Cerebellar nuclear complex (tissue), 1 donor: Measurements from ENCODE around the gene GAL3ST3.

Experiments used
- DNase-seq, 2 experiments: peaks; one replicate each; lab custom pipeline; 2025; lab: John Stamatoyannopoulos, UW

Gene GAL3ST3

GRCh38 chr11:66069715-66070603 lies 21.0 kb upstream of the GAL3ST3 start, which contains the start of gene PACS1:
PACS1 (plus strand) TSS chr11:66070272; CDS start chr11:66070487, 215 bp downstream.
- no peak for DNase-seq

- DNase-seq: no peak
Measured at GRCh38 chr11:66068923-66069714, 20.2 kb upstream of the GAL3ST3 start.

- DNase-seq: peak in 1 of 2 experiments; percentile 44
Measured at GRCh38 chr11:66068154-66068821, 19.3 kb upstream of the GAL3ST3 start.

DNA sequence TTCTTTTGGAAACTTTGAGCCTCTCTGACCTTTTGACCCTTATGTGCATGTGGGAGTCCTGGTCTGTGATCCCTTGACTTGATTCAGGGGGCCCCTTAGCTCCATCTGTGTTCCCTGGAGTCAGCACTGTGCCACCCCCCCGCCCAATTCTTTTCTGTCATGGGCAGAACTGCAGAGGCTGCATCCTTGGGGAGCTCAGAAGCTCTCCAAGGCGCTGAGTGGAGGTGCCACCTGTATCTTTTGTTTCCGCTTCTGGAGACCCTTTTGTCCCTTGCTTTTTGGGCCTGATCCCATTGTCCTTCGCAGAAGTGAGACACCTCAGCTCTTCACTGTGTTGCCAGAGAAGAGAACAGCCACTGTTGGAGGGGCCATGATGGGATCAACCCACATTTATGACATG lies 18.7 kb upstream of the GAL3ST3 start:
- DNase-seq: no peak

DNA sequence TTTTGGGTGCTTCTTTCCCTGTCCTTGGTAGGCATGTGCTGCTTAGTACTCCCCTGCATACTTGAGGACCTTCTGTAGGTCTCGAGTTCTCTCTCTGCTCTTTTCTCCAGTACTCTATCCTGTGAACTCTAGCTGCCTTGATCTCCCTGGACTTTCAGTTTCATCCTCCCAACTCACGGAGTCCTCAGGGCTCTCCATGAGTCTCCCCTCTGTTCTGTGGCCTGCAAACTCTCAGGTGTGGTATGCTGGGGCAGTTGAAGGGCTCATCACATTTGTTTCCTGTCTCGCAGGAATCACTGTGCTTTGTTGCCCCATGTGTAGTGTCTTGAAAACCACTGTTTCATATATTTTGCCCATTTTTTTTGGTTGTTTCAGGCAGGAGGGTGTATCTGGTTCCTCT lies 17.8 kb upstream of the GAL3ST3 start:
- no peak for DNase-seq

- no peak for DNase-seq
Measured at GRCh38 chr11:66064571-66064970, 15.6 kb upstream of the GAL3ST3 start.

DNA sequence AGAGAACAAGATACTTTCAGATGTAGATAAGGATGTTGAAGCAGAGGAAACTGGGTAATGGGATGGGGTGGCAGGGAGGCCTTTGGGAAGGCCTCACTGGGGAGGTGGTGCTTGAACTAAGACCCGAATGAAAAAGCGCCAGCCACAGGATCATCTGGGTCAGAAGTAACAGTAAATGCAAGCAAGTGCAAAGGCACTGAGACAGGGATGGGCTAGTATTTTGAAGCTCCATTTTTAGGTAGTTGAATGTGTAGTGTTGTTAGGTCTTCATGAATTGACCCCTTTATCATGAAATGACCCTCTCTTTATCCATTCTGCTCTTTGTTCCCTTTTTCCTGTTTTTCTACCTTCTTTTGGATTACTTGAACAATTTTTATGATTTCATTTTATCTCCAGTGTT lies 14.9 kb upstream of the GAL3ST3 start:
- DNase-seq: no peak

GRCh38 chr11:66062408-66062807 lies 13.4 kb upstream of the GAL3ST3 start:
- no peak for DNase-seq

DNA sequence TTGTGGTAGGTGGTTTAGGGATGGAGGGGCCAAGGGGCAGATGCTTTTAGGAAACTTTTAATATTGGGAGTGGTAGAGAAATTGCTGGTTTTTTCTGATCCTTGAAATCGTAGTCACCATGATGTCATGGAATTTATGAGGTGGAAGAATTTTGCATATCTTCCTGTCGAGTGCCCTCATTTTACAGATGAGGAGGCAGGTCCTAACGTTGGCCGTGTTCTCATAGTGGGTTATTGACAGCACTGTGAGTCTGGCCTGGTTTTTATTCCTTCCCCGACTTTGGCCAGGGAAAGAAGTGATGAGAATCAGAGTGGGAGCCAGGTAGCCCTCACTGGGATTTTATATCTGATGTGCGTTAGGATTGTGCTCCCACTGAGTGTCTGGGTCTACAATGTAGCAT lies 12.3 kb upstream of the GAL3ST3 start:
- DNase-seq: no peak

GRCh38 chr11:66059966-66060680 lies 11.2 kb upstream of the GAL3ST3 start:
- DNase-seq: no peak

DNA sequence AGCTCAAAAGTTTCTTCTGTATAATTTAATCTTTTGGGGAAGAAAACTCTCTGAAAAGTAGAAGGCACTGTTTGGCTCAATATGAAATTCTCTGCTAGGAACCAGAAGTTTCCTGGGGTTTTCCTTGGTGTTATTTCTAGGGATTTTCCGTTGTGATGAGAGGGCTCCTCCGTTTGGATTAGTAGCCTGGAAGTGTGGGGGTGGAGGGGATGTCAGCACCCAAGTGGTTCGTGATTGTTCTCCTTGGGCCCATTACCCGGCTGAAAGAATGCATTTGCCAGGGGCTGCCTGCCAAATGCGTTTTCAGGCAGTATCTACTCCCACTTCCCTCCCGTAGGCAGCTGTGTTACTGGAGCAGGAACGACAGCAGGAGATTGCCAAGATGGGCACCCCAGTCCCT lies 7.5 kb upstream of the GAL3ST3 start:
- no peak for DNase-seq

GRCh38 chr11:66055021-66055420 lies 6.1 kb upstream of the GAL3ST3 start:
- DNase-seq: no peak

DNA sequence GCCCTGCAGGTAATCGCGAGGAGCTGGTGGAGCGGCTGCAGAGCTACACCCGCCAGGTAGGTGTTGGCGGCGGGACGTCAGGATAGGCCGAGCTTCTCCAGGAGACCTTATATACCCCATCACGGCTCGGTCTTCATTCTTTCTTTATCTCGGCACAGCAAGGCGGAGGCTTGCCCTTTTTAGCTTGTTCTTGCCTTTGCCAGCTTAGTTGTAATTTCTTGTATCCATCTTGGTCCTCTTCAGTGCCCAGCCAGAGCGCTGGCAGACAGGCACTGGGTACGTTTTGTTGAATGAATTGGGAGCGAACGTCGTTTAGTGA lies 3.7 kb upstream of the GAL3ST3 start:
- DNase-seq: no peak

- DNase-seq: peak; percentile 87 to 98
Measured at GRCh38 chr11:66051766-66052663, 3.1 kb upstream of the GAL3ST3 start, which contains the start of gene SF3B2. SF3B2 (plus strand) TSS chr11:66052364; CDS start chr11:66052385, 21 bp downstream.

DNA sequence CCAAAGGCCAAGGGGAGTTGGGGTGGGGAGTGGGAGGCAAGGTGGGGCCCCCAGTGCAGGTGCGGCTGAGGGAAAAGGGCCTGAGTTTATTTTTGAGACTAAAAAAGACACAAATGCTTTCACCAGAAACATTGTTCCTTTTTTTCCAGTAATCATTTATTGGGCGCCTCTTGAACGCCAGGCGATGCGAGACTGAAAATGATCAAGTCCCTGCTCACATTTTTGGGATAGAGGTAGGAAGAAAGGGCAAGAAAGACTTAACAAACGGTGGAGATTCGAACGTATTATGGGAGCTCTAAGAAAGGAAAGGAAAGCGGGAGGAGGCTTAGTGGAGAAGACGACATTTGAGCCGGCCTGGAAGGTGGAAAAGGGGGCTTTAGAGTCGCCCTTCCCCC lies 2.4 kb upstream of the GAL3ST3 start:
- no peak for DNase-seq

- DNase-seq: no peak
Measured at GRCh38 chr11:66050581-66051231, 1.7 kb upstream of the GAL3ST3 start.

GRCh38 chr11:66047541-66048365 lies 1.2 kb downstream of the GAL3ST3 start:
- DNase-seq: no peak

DNA sequence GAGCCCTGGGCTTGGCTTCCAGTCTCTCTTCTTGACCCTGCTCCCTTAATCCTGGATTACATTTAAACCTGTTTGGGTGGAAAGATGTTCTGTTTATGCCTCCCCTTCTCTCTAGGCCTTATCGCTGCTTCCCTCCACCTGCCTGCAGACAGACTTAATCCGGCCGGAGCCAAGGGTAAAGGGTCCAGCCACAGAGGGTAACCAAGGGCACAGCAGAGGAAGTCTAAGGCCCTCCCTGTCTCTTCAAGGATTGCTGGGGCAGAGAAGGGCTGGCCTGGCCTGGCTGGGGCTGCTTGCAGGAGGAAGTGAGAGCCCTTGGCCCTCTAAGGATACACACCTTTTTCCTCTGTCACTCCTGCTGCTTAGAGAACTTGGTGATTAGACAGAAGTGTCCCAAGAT lies 2.1 kb downstream of the GAL3ST3 start:
- no peak for DNase-seq

- no peak for DNase-seq
Measured at GRCh38 chr11:66045177-66045639, 3.8 kb downstream of the GAL3ST3 start.
